K562 (cell line): ENCODE results near the gene BCAS3. TPM values are rescaled to one million over a fixed set of nuclear protein-coding genes. Genes with fewer than 3 reads are reported as not detected.
A peak's percentile ranks its signal among the peaks of the same experiment; 100 is the strongest.

Source experiments
- ATAC-seq: fragments of 200-7000 bp; cut with Tn5 transposase; 3 replicates; pipeline ENCODE4 v1.9.1; 2020; ENCODE audit warnings: moderate library complexity
- BruUV-seq: library from RNA; stranded (reverse); fragments of 400-500 nt; replicated peaks from 2 replicates; lab custom pipeline; 2021; lab: Mats Ljungman, UMichigan
- CTCF ChIA-PET: fragments of 300-600 bp; formaldehyde crosslinking; extraction: SDS; loops from one replicate; lab custom pipeline; 2021; ENCODE audit warnings: low intra/inter-chr PET ratio; lab: Yijun Ruan, JAX
- POLR2A ChIA-PET: fragments of 300-600, 350-650 bp; sonication (Branson Sonifier 250); formaldehyde crosslinking; extraction: SDS; loops from one replicate; lab custom pipeline; 2021; ENCODE audit warnings: antibody characterized with exemption, inconsistent platforms; lab: Yijun Ruan, JAX
- DNase-seq, 4 experiments: peaks; one replicate each; pipeline versions ENCODE4 v3.0.0 to v3.0.0-alpha.2; 2011 to 2018; ENCODE audit warnings: low spot score in 3 of 4, mixed read lengths in 3 of 4; ENCODE audit errors: extremely low read depth in 1 of 4
- FAIRE-seq: peaks from 2 replicates; lab custom pipeline; 2011; peaks lifted over from hg19 to GRCh38; lab: Jason Lieb, UNC
- H2AFZ ChIP-seq: 2 replicates; pipeline ENCODE4 v1.6.0; 2011; ENCODE audit warnings: low read depth, low read length, control low read depth, inconsistent platforms
- H3K27ac ChIP-seq: fragments of 200-600 bp; 3 replicates; pipeline ENCODE4 v1.8.0; 2011; ENCODE audit warnings: low read depth, mild to moderate bottlenecking, control low read depth, inconsistent platforms, low read length, moderate library complexity, mixed read lengths; ENCODE audit errors: extremely low read depth
- H3K27me3 ChIP-seq, 2 experiments: fragments of 300-600 bp in 1 of 2; 2 replicates in 1 of 2; 3 replicates in 1 of 2; pipeline versions ENCODE4 v1.6.0 to v1.8.0; 2011; ENCODE audit warnings: inconsistent platforms in 2 of 2, low read length in 2 of 2, mild to moderate bottlenecking in 1 of 2, mixed read lengths in 1 of 2, moderate library complexity in 1 of 2; ENCODE audit not compliant: control insufficient read depth in 2 of 2, insufficient read depth in 2 of 2
- H3K36me3 ChIP-seq: fragments of 300-600 bp; 3 replicates; pipeline ENCODE4 v1.8.0; 2011; ENCODE audit warnings: mild to moderate bottlenecking, low read length, inconsistent platforms; ENCODE audit not compliant: control insufficient read depth, insufficient read depth
- H3K4me1 ChIP-seq, 2 experiments: fragments of 200-600 bp in 1 of 2; replicated peaks in 1 of 2; 2 replicates in 1 of 2; 3 replicates in 1 of 2; pipeline versions ENCODE4 v1.5.1 to v1.8.0; 2011; ENCODE audit warnings: inconsistent platforms in 2 of 2, low read length in 2 of 2, mild to moderate bottlenecking in 1 of 2, mixed read lengths in 1 of 2, moderate library complexity in 1 of 2; ENCODE audit not compliant: control insufficient read depth in 2 of 2, insufficient read depth in 2 of 2
- H3K4me2 ChIP-seq: 2 replicates; pipeline ENCODE4 v1.6.1; 2011; ENCODE audit warnings: low read length, control low read depth, inconsistent platforms, mixed read lengths; ENCODE audit not compliant: insufficient read depth
- H3K4me3 ChIP-seq: fragments of 200-600 bp; sonication (generic), shearing (Covaris generic); 2 replicates; pipeline ENCODE4 v1.5.1; 2016; ENCODE audit warnings: control low read depth, inconsistent platforms
- H3K79me2 ChIP-seq: fragments of 200-600 bp; 3 replicates; pipeline ENCODE4 v1.8.0; 2011; ENCODE audit warnings: low read length, inconsistent platforms; ENCODE audit not compliant: control insufficient read depth, insufficient read depth
- H3K9ac ChIP-seq, 2 experiments: 2 replicates each; pipeline versions ENCODE4 v1.6.0 to v1.6.1; 2011; ENCODE audit warnings: low read depth in 2 of 2, low read length in 2 of 2, control low read depth in 1 of 2, inconsistent platforms in 1 of 2, mild to moderate bottlenecking in 1 of 2, mixed read lengths in 1 of 2; ENCODE audit not compliant: insufficient read depth in 1 of 2
- H3K9me1 ChIP-seq: one replicate; pipeline ENCODE4 v1.6.0; 2011; ENCODE audit warnings: inconsistent platforms, mild to moderate bottlenecking, low read length, moderate library complexity; ENCODE audit not compliant: control insufficient read depth, insufficient read depth
- H3K9me3 ChIP-seq: replicated peaks from 2 replicates; pipeline ENCODE4 v1.5.1; 2011; ENCODE audit warnings: low read depth, low read length, inconsistent platforms; ENCODE audit not compliant: control insufficient read depth, insufficient read depth
- H4K20me1 ChIP-seq: replicated peaks from 2 replicates; pipeline ENCODE4 v1.6.1; 2011; ENCODE audit warnings: low read length, inconsistent platforms, mixed read lengths; ENCODE audit not compliant: control insufficient read depth, insufficient read depth
- ARID4B ChIP-seq: sonication (generic); formaldehyde crosslinking; IDR thresholded peaks from 2 replicates; pipeline ENCODE4 v1.8.0; 2022; ENCODE audit warnings: mild to moderate bottlenecking, missing genetic modification reagents
- BCL6 ChIP-seq: fragments of 250-450 bp; sonication (Bioruptor Pico); IDR thresholded peaks from 2 replicates; pipeline ENCODE4 v1.4.0; 2020
- NR0B1 ChIP-seq: fragments of 450-650 bp; IDR thresholded peaks from one replicate; pipeline ENCODE4 v1.6.1; 2018; ENCODE audit warnings: mild to moderate bottlenecking, moderate library complexity; ENCODE audit not compliant: partially characterized antibody
- POLR3G ChIP-seq: IDR thresholded peaks from 2 replicates; pipeline ENCODE4 v1.6.1; 2011; ENCODE audit not compliant: insufficient read length, insufficient replicate concordance; ENCODE audit errors: extremely low read depth
- RAD21 ChIP-seq, 2 experiments: fragments of 250-450 bp in 1 of 2; fragments of 450-650 bp in 1 of 2; sonication (Bioruptor Pico) in 1 of 2; formaldehyde crosslinking in 1 of 2; IDR thresholded peaks in 1 of 2; conservative IDR thresholded peaks in 1 of 2; 2 replicates each; pipeline versions ENCODE4 v1.4.0 to v1.8.0; 2020 to 2022; ENCODE audit warnings: mild to moderate bottlenecking in 2 of 2, moderate library complexity in 1 of 2
- TCF7 ChIP-seq: sonication (generic); IDR thresholded peaks from 2 replicates; pipeline ENCODE4 v1.6.1; 2016; ENCODE audit warnings: antibody characterized with exemption, borderline replicate concordance
- ZNF134 ChIP-seq: fragments of 250-450 bp; sonication (Bioruptor Pico); conservative IDR thresholded peaks from 2 replicates; pipeline ENCODE4 v1.4.0; 2020
- ZNF224 ChIP-seq: sonication (generic); formaldehyde crosslinking; IDR thresholded peaks from 2 replicates; pipeline ENCODE4 v1.8.0; 2022; ENCODE audit warnings: mild to moderate bottlenecking, missing genetic modification reagents
- ZNF76 ChIP-seq: fragments of 250-450 bp; sonication (Bioruptor Pico); IDR thresholded peaks from 2 replicates; pipeline ENCODE4 v1.4.0; 2020; ENCODE audit warnings: mild to moderate bottlenecking, moderate library complexity, borderline replicate concordance
- WGBS: fragments of 100-300 bp; shearing (Covaris generic); methylation state at CpG from one replicate; pipeline ENCODE4 v1.1.6; 2016; ENCODE audit warnings: low coverage, mixed read lengths; ENCODE audit not compliant: insufficient coverage; ENCODE audit errors: missing lambda C conversion rate; 5-methylcytosine and 5-hydroxymethylcytosine counted together
- in situ Hi-C: fragments of 300-500 bp; cut with MboI; formaldehyde crosslinking; loops from 4 replicates; pipeline ENCODE4 v1.15.0; 2018; ENCODE audit warnings: inconsistent platforms, mixed read lengths
- intact Hi-C: fragments of 100-400 bp; cut with micrococcal nuclease; formaldehyde crosslinking; loops from 2 replicates; pipeline ENCODE4 v1.14.2; 2022
- polyA plus RNA-seq, 8 experiments: library from polyadenylated mRNA; depleted of rRNA in 4 of 8; stranded (reverse) in 5 of 8; unstranded in 3 of 8; fragments of >200 nt; fragmentation: Nextera tagmentation in 2 of 8; fragmentation: Illumina TruSeq in 1 of 8; extraction: Ambion mirVana in 2 of 8; extraction: Trizol in 1 of 8; gene quantifications; 2 replicates each; pipeline versions ENCODE4 v1.2.1 to v1.2.3, GENCODE V29; 2011 to 2014; ENCODE audit warnings: inconsistent platforms in 1 of 8, missing spikeins in 1 of 8
- total RNA-seq, 7 experiments: library from RNA; depleted of rRNA in 6 of 7; stranded (reverse); fragments of >200 nt in 6 of 7; fragmentation: Illumina TruSeq in 2 of 7; extraction: Trizol in 2 of 7; gene quantifications; 2 replicates each; pipeline versions ENCODE4 v1.2.1 to v1.2.3, GENCODE V29; 2011 to 2021; ENCODE audit warnings: low replicate concordance in 1 of 7

Gene BCAS3
- total and polyA plus RNA-seq, 9 of the 15 experiments (the other 6 are each of a cell fraction or from before 2014, with no cell fraction given), result 1.9 to 5.5 (median 3.5) TPM

DNA sequence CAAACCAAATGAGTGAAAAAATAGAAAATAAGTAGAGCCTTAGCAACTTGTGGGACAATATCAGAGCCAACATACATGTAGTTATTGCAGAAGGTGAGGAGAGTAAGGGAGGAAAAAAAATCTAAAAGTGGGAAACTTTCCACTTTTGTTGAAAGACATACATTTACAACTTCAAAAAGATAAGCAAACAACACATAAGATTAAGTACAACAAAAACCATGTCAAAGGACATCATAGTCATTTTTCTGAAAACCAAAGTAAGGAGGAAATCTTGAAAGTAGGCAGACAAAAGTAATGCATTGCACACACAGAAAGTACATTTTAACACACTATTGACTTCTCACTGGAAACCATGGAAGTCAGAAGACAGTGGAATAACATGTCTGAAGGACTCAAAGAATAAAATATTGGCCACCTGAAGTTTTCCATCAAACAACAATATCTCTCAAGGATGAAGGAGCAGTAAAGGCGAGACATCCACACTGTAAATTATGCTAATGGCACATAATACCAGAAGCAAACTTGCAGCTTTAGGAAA is 291.9 kb downstream of the BCAS3 start:
- Histone ChIP-seq H3K27ac (no peak overlapping the region), H3K79me2 (no peaks in the 10 kb centered on the region), H3K4me3 (no peak overlapping the region), H4K20me1 (no peaks in the 10 kb centered on the region), H2AFZ (no peak overlapping the region), H3K4me1 (no peaks in the 10 kb centered on the region), H3K9ac (no peak overlapping the region), H3K36me3 (no peaks in the 10 kb centered on the region), H3K4me2 (no peak overlapping the region), H3K9me3 (no peaks in the 10 kb centered on the region), H3K9me1 (no peaks in the 10 kb centered on the region), H3K27me3 (no peaks in the 10 kb centered on the region)
- intact Hi-C loops (loop anchor here (5.0 to 10.0 kb wide), 2 partner anchors 245 to 583 kb away; no protein-coding TSS in a partner anchor), in situ Hi-C loops (no loop called here)
- ChIA-PET POLR2A (no interaction called here), CTCF (no interaction called here)
- no peak for FAIRE-seq
- 0% methylated on average over 1 of the region's 1 CpG for WGBS
- no peak for ATAC-seq
- DNase-seq, result no peak
- TF ChIP-seq ZNF224 (CRISPR knock-in tag) (no peak), BCL6 (CRISPR knock-in tag) (no peak), POLR3G (no peak), ZNF134 (CRISPR knock-in tag) (no peak), RAD21 (CRISPR knock-in tag; conservative IDR thresholded peaks at IDR 0.05 in 1 of 2, IDR thresholded peaks at IDR 0.05 in 1 of 2) (peak in 1 of 2 experiments; percentile 14; a peak in 1 of 4 replicates), ARID4B (CRISPR knock-in tag) (no peak), ZNF76 (CRISPR knock-in tag) (no peak), TCF7 (no peak), NR0B1 (no peak)
- no TSS peak for BruUV-seq
